Measurements from ENCODE around the gene C2orf72. TPM values are rescaled to one million over a fixed set of nuclear protein-coding genes. Genes with fewer than 3 reads are reported as not detected.

C2orf72 gene
- total and polyA plus RNA-seq, 4 donors, result 33.2 to 141 (median 84.9) TPM

DNA sequence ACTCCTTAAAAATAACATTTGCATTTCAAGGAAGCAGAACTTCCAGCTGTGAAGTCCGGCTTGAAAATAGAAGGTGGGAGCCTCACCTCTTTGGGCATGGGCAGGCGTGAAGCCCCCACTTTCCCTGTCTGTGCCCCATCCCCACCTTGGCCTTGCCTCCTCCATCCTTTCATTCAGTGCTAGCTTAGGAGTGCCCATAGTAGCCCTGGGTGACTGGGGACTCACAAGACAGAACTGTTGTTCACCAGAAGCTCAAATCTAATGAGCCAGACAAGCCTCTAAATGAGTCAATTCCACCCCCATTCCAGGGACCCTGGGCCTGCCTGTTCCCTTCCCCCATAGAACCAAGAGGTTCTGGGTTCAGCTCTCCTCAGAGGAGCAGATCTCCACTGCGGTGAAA is 21.4 kb upstream of the C2orf72 start:
- H3K9ac ChIP-seq (ENCODE audit: low read depth in 1 of 2, low read length in 2 of 2), result no peak overlapping the region
- 94% methylated on average over 3 of the region's 3 CpGs for WGBS
- no peak overlapping the region for H3K27ac ChIP-seq (ENCODE audit: low read depth in 1 of 2, low read length in 2 of 2)
- TF ChIP-seq YY1 (IDR thresholded peaks at IDR 0.05) (no peak), JUND (IDR thresholded peaks at IDR 0.05) (no peak), HNF4A (conservative IDR thresholded peaks at IDR 0.05) (no peak)
- H3K9me3 ChIP-seq (ENCODE audit: control insufficient read depth in 4 of 4, low read length in 3 of 4), result no peaks in the 10 kb centered on the region
- no peaks in the 10 kb centered on the region for H3K27me3 ChIP-seq (ENCODE audit: control insufficient read depth in 4 of 4, insufficient read depth in 4 of 4, low read length in 3 of 4)
- H3K36me3 ChIP-seq (ENCODE audit: control insufficient read depth in 4 of 4, insufficient read depth in 3 of 4, low read depth in 1 of 4, low read length in 3 of 4), result no peaks in the 10 kb centered on the region
- H3K4me3 ChIP-seq (ENCODE audit: low read depth in 1 of 3, low read length in 3 of 3), result no peak overlapping the region
- no peak for DNase-seq (ENCODE audit: low spot score)
- peaks cover 0 to 4% (median 1%) of the 10 kb centered on the region in 4 donors for H3K4me1 ChIP-seq (ENCODE audit: control insufficient read depth in 4 of 4, insufficient read depth in 4 of 4, low read length in 3 of 4)

DNA sequence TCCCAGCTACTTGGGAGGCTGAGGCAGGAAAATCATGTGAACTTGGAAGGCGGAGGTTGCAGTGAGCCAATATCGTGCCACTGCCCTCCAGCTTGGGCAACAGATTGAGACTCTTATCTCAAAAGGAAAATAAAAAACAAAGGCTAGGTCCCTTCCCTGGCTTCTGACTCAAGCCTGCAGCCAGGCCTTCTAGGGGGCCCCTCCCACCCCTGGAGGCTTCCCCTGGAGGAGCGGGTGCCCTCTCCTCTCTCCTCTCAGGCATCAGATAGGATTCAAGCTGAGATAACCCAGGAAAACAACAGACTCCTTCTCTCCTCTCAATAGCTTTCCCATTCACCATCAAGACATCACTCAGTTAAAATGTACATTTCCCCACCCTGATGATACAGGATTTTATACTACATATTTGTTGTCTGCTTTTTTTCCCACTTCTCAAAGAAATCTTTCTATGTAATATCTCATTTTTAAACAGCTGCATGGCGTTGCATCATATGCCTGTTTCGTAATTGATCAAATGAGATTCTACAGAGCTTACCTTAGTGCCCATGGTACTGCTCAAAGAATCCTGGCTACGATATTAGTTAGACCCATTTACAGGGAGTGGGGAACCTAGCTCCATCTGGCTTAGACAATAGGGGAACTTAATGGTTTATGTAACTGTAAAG is 20.6 kb upstream of the C2orf72 start:
- H3K4me1 ChIP-seq (ENCODE audit: control insufficient read depth in 4 of 4, insufficient read depth in 4 of 4, low read length in 3 of 4), result peaks cover 0 to 4% (median 1%) of the 10 kb centered on the region in 4 donors
- no peak overlapping the region for H3K27ac ChIP-seq (ENCODE audit: low read depth in 1 of 2, low read length in 2 of 2)
- no peak for TF ChIP-seq ATF3 (IDR thresholded peaks at IDR 0.05)
- no peak for DNase-seq (ENCODE audit: low spot score)
- no peaks in the 10 kb centered on the region for H3K36me3 ChIP-seq (ENCODE audit: control insufficient read depth in 4 of 4, insufficient read depth in 3 of 4, low read depth in 1 of 4, low read length in 3 of 4)
- H3K9me3 ChIP-seq (ENCODE audit: control insufficient read depth in 4 of 4, low read length in 3 of 4), result no peaks in the 10 kb centered on the region
- WGBS, result 59% methylated on average over 6 of the region's 6 CpGs
- H3K27me3 ChIP-seq (ENCODE audit: control insufficient read depth in 4 of 4, insufficient read depth in 4 of 4, low read length in 3 of 4), result no peaks in the 10 kb centered on the region
- H3K4me3 ChIP-seq (ENCODE audit: low read depth in 1 of 3, low read length in 3 of 3), result no peak overlapping the region
- H3K9ac ChIP-seq (ENCODE audit: low read depth in 1 of 2, low read length in 2 of 2), result no peak overlapping the region

DNA sequence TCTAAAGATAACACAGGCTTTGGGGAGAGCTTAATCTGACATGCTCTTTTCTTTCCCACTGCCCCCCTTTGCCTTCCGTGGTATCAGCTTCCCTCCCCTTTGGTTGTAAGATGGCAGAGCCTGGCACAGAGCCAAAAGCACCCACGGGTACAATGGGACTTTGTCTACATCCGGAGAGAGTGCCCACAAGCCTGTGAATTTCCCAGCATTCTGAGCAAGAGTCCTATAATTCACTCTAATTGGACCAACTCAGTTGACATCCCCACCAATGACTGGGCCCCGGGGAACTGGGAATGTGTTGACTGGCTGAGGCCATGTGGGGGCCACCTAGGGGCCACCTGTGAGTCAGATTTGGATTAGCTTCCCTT is 20.1 kb upstream of the C2orf72 start:
- peaks cover 0 to 4% (median 1%) of the 10 kb centered on the region in 4 donors for H3K4me1 ChIP-seq (ENCODE audit: control insufficient read depth in 4 of 4, insufficient read depth in 4 of 4, low read length in 3 of 4)
- no peak overlapping the region for H3K27ac ChIP-seq (ENCODE audit: low read depth in 1 of 2, low read length in 2 of 2)
- DNase-seq (ENCODE audit: low spot score), result no peak
- TF ChIP-seq, protein P1, sequence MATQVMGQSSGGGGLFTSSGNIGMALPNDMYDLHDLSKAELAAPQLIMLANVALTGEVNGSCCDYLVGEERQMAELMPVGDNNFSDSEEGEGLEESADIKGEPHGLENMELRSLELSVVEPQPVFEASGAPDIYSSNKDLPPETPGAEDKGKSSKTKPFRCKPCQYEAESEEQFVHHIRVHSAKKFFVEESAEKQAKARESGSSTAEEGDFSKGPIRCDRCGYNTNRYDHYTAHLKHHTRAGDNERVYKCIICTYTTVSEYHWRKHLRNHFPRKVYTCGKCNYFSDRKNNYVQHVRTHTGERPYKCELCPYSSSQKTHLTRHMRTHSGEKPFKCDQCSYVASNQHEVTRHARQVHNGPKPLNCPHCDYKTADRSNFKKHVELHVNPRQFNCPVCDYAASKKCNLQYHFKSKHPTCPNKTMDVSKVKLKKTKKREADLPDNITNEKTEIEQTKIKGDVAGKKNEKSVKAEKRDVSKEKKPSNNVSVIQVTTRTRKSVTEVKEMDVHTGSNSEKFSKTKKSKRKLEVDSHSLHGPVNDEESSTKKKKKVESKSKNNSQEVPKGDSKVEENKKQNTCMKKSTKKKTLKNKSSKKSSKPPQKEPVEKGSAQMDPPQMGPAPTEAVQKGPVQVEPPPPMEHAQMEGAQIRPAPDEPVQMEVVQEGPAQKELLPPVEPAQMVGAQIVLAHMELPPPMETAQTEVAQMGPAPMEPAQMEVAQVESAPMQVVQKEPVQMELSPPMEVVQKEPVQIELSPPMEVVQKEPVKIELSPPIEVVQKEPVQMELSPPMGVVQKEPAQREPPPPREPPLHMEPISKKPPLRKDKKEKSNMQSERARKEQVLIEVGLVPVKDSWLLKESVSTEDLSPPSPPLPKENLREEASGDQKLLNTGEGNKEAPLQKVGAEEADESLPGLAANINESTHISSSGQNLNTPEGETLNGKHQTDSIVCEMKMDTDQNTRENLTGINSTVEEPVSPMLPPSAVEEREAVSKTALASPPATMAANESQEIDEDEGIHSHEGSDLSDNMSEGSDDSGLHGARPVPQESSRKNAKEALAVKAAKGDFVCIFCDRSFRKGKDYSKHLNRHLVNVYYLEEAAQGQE (IDR thresholded peaks at IDR 0.05), result no peak
- TF ChIP-seq HNF4A (conservative IDR thresholded peaks at IDR 0.05) (no peak), FOXA2 (IDR thresholded peaks at IDR 0.05) (no peak), SP1 (IDR thresholded peaks at IDR 0.05) (no peak), ATF3 (IDR thresholded peaks at IDR 0.05) (no peak), ZBTB33 (IDR thresholded peaks at IDR 0.05) (no peak), HNF4G (IDR thresholded peaks at IDR 0.05) (no peak), YY1 (IDR thresholded peaks at IDR 0.05) (no peak), JUND (IDR thresholded peaks at IDR 0.05) (no peak), EGR1 (IDR thresholded peaks at IDR 0.05; ENCODE audit: low read depth in 2 of 2) (no peak), GABPA (IDR thresholded peaks at IDR 0.05 in 1 of 2, conservative IDR thresholded peaks at IDR 0.05 in 1 of 2) (no peak), TAF1 (conservative IDR thresholded peaks at IDR 0.05) (no peak), RAD21 (IDR thresholded peaks at IDR 0.05) (no peak), NR2F2 (IDR thresholded peaks at IDR 0.05) (no peak), RXRA (IDR thresholded peaks at IDR 0.05) (no peak)
- TF ChIP-seq, protein P2, sequence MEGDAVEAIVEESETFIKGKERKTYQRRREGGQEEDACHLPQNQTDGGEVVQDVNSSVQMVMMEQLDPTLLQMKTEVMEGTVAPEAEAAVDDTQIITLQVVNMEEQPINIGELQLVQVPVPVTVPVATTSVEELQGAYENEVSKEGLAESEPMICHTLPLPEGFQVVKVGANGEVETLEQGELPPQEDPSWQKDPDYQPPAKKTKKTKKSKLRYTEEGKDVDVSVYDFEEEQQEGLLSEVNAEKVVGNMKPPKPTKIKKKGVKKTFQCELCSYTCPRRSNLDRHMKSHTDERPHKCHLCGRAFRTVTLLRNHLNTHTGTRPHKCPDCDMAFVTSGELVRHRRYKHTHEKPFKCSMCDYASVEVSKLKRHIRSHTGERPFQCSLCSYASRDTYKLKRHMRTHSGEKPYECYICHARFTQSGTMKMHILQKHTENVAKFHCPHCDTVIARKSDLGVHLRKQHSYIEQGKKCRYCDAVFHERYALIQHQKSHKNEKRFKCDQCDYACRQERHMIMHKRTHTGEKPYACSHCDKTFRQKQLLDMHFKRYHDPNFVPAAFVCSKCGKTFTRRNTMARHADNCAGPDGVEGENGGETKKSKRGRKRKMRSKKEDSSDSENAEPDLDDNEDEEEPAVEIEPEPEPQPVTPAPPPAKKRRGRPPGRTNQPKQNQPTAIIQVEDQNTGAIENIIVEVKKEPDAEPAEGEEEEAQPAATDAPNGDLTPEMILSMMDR (IDR thresholded peaks at IDR 0.05; ENCODE audit: low read depth, low read length, missing input control), result no peak
- no peaks in the 10 kb centered on the region for H3K9me3 ChIP-seq (ENCODE audit: control insufficient read depth in 4 of 4, low read length in 3 of 4)
- 62% methylated on average over 4 of the region's 4 CpGs for WGBS
- no peaks in the 10 kb centered on the region for H3K36me3 ChIP-seq (ENCODE audit: control insufficient read depth in 4 of 4, insufficient read depth in 3 of 4, low read depth in 1 of 4, low read length in 3 of 4)
- no peak overlapping the region for H3K9ac ChIP-seq (ENCODE audit: low read depth in 1 of 2, low read length in 2 of 2)
- H3K27me3 ChIP-seq (ENCODE audit: control insufficient read depth in 4 of 4, insufficient read depth in 4 of 4, low read length in 3 of 4), result no peaks in the 10 kb centered on the region
- no peak overlapping the region for H3K4me3 ChIP-seq (ENCODE audit: low read depth in 1 of 3, low read length in 3 of 3)
